HG02938 (cell line): ENCODE results near the gene KIF7.
"Not testable (repeated sequence)": the region's sequence is repeated elsewhere in the genome, so short reads cannot be mapped to it uniquely, and the experiment has no call there.

Experiments
- ATAC-seq: cut with Tn5 transposase; IDR thresholded peaks from one replicate; pipeline ENCODE4 v1.9.1; 2021; ENCODE audit warnings: mild to moderate bottlenecking, moderate library complexity; ENCODE audit not compliant: unreplicated experiment

Gene KIF7

GRCh38 chr15:89625716-89626115, 29.6 kb downstream of the KIF7 start:
- no peak for ATAC-seq

GRCh38 chr15:89623165-89623564, 32.1 kb downstream of the KIF7 start:
- no peak for ATAC-seq

GRCh38 chr15:89621547-89621946, 33.7 kb downstream of the KIF7 start:
- no peak for ATAC-seq

GRCh38 chr15:89616228-89616627, 39.0 kb downstream of the KIF7 start:
- no peak for ATAC-seq

DNA sequence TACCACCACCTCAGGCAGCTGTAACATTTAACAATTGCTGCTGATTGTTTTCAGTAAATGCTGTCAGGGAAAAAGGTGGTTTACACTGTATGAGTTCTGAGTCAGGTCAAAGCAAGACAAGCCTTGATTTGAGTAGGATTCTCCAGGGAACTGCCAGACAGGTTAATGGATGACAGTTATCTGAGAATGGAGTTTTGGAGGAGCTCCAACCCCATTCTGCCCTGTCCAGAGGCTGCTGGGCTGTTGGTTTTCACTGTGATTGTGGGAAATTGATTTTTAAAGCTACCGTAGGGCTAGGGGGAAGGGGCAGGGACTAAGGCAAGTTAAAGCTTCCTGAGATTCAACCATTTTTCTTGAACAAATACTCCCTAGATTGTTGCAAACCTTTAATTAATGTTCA, 40.1 kb downstream of the KIF7 start:
- no peak for ATAC-seq

- ATAC-seq: no peak
These were observed 41.1 kb downstream of the KIF7 start for GRCh38 chr15:89614164-89614563.

GRCh38 chr15:89613031-89613430, 42.2 kb downstream of the KIF7 start:
- ATAC-seq: no peak

DNA sequence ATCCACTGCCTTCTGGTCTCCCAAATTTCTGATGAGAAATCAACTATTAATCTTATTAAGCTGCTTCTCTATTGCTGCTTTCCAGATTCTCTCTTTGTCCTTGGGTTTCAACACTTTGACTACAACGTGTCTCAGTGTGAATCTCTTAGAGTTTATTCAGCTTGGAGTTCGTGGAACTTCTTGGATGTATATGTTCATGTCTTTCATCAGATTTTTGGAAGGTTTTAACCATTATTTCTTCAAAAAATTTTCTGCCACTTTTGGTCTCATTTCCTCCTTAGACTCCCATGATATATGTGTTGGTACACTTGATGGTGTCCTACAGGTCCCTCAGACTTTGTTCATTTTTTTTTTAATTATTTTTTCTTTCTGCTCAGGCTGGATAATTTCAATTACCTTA, 44.0 kb downstream of the KIF7 start:
- ATAC-seq: no peak

DNA sequence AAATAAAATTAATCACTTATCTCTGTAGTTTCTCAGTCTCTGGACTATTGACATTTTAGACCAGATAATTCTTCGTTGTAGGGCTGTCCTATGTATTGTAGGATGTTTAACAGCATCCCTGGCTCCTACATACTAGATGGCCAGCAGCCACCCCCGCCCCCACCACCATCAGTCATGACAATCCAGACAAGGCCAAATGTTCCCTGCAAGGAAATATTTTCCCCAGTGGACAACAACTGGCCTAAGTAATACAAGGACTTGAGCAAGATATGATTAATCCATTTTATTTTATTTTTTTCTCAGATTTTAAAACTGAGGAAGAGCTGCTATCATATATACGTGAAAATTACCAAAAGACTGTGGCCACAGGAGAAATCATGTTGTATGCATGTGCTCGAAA, 56.2 kb downstream of the KIF7 start:
- no peak for ATAC-seq

GRCh38 chr15:89593018-89593417, 62.2 kb downstream of the KIF7 start:
- no peak for ATAC-seq

- no peak for ATAC-seq
These were observed 63.4 kb downstream of the KIF7 start for GRCh38 chr15:89591834-89592233.

DNA sequence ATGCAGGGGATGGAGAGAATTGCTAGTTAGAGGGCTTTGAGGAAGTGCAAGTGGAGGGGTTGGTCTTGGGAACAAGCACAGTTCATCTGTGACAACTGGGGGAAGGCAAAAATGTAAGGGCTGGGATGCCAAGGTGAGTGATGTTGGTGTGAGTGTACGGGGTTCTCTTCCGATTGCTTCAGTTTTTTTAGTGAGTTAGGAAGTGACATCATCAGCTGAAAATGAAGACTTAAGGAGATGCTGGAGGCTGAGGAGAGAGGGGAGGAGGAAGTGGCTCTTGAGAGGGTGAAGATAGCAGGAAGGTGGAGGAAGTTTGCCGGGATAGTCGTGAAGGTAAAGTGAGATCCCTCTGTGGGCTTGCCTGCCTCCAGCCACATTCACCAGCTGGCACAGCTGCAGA, 67.3 kb downstream of the KIF7 start:
- ATAC-seq: no peak

- no peak for ATAC-seq
These were observed 68.6 kb downstream of the KIF7 start for GRCh38 chr15:89586651-89587050.

DNA sequence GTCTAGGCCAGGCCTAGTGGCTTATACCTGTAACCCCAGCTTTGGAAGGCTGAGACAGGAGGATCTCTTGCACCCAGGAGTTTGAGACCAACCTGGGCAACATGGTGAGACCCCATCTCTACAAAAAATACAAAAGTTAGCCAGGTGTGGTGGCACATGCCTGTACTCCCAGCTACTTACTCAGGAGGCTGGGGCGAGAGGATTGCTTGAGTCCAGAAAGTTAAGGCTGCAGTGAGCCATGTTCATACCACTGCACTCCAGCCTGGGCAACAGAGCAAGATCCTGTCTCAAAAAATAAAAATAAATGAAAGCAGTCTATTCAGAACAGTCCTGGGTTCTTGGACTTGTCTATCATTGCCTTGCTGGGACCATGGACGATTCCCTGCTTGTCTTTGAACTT, 74.5 kb downstream of the KIF7 start:
- not testable (repeated sequence) for ATAC-seq

GRCh38 chr15:89578146-89578545, 77.1 kb downstream of the KIF7 start:
- ATAC-seq: no peak
